HEK293T (cell line): ENCODE data around the gene MAD1L1.

Experiments
- CTCF ChIA-PET: fragments of 350-600 bp; formaldehyde crosslinking; extraction: SDS; loops from one replicate; lab custom pipeline; 2021; ENCODE audit warnings: antibody characterized with exemption, inconsistent platforms; lab: Yijun Ruan, JAX
- POLR2A ChIA-PET: fragments of 350-600 bp; formaldehyde crosslinking; extraction: SDS; loops from one replicate; lab custom pipeline; 2020; ENCODE audit warnings: antibody characterized with exemption, inconsistent platforms; lab: Yijun Ruan, JAX
- DNase-seq: peaks from one replicate; pipeline ENCODE4 v3.0.0; 2012; ENCODE audit warnings: mixed read lengths; ENCODE audit errors: extremely low spot score
- ARNT ChIP-seq: fragments of 450-650 bp; IDR thresholded peaks from 2 replicates; pipeline ENCODE4 v1.6.1; 2017; ENCODE audit warnings: mild to moderate bottlenecking
- BHLHE40 ChIP-seq: fragments of 450-650 bp; IDR thresholded peaks from 2 replicates; pipeline ENCODE4 v1.6.1; 2016; ENCODE audit warnings: mild to moderate bottlenecking, moderate library complexity, borderline replicate concordance
- CTBP1 ChIP-seq: fragments of 450-650 bp; IDR thresholded peaks from 2 replicates; pipeline ENCODE4 v1.6.1; 2016; ENCODE audit warnings: borderline replicate concordance
- ELF4 ChIP-seq: fragments of 450-650 bp; IDR thresholded peaks from 2 replicates; pipeline ENCODE4 v1.6.1; 2017; ENCODE audit warnings: antibody characterized with exemption
- FOXA1 ChIP-seq: fragments of 450-650 bp; IDR thresholded peaks from 2 replicates; pipeline ENCODE4 v1.6.1; 2016; ENCODE audit warnings: mild to moderate bottlenecking
- FOXK2 ChIP-seq: fragments of 450-650 bp; IDR thresholded peaks from 2 replicates; pipeline ENCODE4 v1.6.1; 2016; ENCODE audit warnings: mild to moderate bottlenecking
- FOXM1 ChIP-seq: fragments of 450-650 bp; IDR thresholded peaks from 2 replicates; pipeline ENCODE4 v1.6.1; 2017; ENCODE audit warnings: mild to moderate bottlenecking, borderline replicate concordance
- HDGF ChIP-seq: fragments of 450-650 bp; IDR thresholded peaks from 2 replicates; pipeline ENCODE4 v1.6.1; 2017; ENCODE audit warnings: antibody characterized with exemption, borderline replicate concordance
- L3MBTL2 ChIP-seq: fragments of 450-650 bp; conservative IDR thresholded peaks from 2 replicates; pipeline ENCODE4 v1.6.1; 2016; ENCODE audit warnings: mild to moderate bottlenecking
- LEF1 ChIP-seq: fragments of 450-650 bp; IDR thresholded peaks from 2 replicates; pipeline ENCODE4 v1.6.1; 2017; ENCODE audit warnings: mild to moderate bottlenecking, borderline replicate concordance
- NFRKB ChIP-seq: fragments of 450-650 bp; IDR thresholded peaks from 2 replicates; pipeline ENCODE4 v1.6.1; 2016; ENCODE audit warnings: mild to moderate bottlenecking, moderate library complexity
- SP1 ChIP-seq: fragments of 450-650 bp; IDR thresholded peaks from 2 replicates; pipeline ENCODE4 v1.6.1; 2017
- SUZ12 ChIP-seq: fragments of 450-650 bp; IDR thresholded peaks from 2 replicates; pipeline ENCODE4 v1.6.1; 2016; ENCODE audit warnings: mild to moderate bottlenecking
- TARDBP ChIP-seq: fragments of 450-650 bp; IDR thresholded peaks from 2 replicates; pipeline ENCODE4 v1.6.1; 2016
- ZNF384 ChIP-seq: fragments of 450-650 bp; IDR thresholded peaks from 2 replicates; pipeline ENCODE4 v1.6.1; 2016
- TF ChIP-seq, protein P1 (sequence below): fragments of 450-650 bp; IDR thresholded peaks from 2 replicates; pipeline ENCODE4 v1.6.1; 2016

MAD1L1 gene

GRCh38 chr7:2103071-2103898 lies 129.5 kb downstream of the MAD1L1 start:
- DNase-seq = no peak
- TF ChIP-seq SP1 (no peak), L3MBTL2 (no peak), NFRKB (no peak), LEF1 (no peak), CTBP1 (no peak), FOXM1 (no peak)
- TF ChIP-seq, protein P1, sequence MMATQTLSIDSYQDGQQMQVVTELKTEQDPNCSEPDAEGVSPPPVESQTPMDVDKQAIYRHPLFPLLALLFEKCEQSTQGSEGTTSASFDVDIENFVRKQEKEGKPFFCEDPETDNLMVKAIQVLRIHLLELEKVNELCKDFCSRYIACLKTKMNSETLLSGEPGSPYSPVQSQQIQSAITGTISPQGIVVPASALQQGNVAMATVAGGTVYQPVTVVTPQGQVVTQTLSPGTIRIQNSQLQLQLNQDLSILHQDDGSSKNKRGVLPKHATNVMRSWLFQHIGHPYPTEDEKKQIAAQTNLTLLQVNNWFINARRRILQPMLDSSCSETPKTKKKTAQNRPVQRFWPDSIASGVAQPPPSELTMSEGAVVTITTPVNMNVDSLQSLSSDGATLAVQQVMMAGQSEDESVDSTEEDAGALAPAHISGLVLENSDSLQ = no peak
- CTCF ChIA-PET = no interaction called here
- POLR2A ChIA-PET = no interaction called here

DNA sequence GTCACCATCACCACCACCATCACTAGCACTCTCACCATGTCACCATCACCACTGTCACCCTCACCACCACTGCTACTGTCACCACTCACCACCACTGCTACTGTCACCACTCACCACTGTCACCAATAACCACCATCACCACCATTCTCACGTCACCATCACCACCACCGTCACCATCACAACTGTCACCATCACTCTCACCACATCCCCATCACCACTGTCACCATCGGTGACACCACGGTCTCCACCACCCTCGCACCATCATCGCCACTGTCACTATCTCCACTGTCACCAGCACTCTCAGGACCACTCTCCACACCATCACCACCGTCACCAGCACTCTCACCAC lies 130.4 kb downstream of the MAD1L1 start:
- CTCF ChIA-PET = no interaction called here
- POLR2A ChIA-PET = no interaction called here
- DNase-seq = no peak
- TF ChIP-seq SUZ12 = no peak

DNA sequence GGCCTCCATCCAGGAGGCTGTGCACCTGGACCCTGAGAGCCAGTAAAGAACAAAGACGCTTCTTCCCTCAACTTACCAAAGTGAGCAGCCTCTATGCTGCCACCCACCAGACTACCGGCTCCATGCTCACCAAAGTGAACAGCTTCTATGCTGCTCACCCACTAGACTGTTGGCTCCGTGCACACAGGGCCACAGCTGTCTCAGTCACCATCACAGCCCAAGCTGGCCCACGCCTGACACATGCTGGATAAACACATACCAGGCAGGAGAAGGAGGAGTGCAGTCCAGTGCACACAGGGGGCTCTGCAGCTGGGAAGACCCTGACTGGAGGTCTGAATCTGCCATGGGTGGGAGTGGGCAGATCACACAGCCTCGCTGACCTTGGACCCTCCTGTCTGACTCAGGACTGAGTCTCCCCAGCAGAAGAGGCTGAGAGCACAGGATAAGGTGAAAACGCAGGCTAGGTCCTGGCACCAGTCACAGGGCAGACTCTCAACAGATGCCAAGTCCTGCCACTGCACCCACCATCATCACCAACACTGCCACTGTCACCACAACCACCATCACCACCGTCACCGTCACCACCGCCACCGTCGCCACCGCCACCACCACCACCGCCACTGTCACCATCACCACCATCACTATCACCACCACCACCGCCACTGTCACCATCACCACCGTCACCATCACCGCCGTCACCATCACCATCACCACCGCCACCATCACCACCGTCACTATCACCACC lies 130.9 kb downstream of the MAD1L1 start:
- TF ChIP-seq FOXK2 = no peak
- TF ChIP-seq TARDBP = no peak
- no peak for TF ChIP-seq L3MBTL2
- TF ChIP-seq ELF4 = no peak
- TF ChIP-seq CTBP1 = no peak
- no peak for TF ChIP-seq BHLHE40
- TF ChIP-seq, protein P1 = no peak
- TF ChIP-seq ZNF384 = no peak
- TF ChIP-seq ARNT = no peak
- TF ChIP-seq NFRKB = no peak
- TF ChIP-seq LEF1 = no peak
- no peak for TF ChIP-seq SP1
- TF ChIP-seq HDGF = no peak
- no peak for TF ChIP-seq FOXM1
- no peak for TF ChIP-seq FOXA1
- TF ChIP-seq SUZ12 = no peak
- CTCF ChIA-PET = no interaction called here
- no peak for DNase-seq
- POLR2A ChIA-PET = no interaction called here

GRCh38 chr7:2100278-2101208 lies 132.2 kb downstream of the MAD1L1 start:
- no peak for DNase-seq
- TF ChIP-seq, protein P1 = no peak
- no peak for TF ChIP-seq HDGF
- TF ChIP-seq FOXM1 = no peak
- no peak for TF ChIP-seq SUZ12
- no peak for TF ChIP-seq ZNF384
- TF ChIP-seq ELF4 = no peak
- POLR2A ChIA-PET = no interaction called here
- CTCF ChIA-PET = no interaction called here

DNA sequence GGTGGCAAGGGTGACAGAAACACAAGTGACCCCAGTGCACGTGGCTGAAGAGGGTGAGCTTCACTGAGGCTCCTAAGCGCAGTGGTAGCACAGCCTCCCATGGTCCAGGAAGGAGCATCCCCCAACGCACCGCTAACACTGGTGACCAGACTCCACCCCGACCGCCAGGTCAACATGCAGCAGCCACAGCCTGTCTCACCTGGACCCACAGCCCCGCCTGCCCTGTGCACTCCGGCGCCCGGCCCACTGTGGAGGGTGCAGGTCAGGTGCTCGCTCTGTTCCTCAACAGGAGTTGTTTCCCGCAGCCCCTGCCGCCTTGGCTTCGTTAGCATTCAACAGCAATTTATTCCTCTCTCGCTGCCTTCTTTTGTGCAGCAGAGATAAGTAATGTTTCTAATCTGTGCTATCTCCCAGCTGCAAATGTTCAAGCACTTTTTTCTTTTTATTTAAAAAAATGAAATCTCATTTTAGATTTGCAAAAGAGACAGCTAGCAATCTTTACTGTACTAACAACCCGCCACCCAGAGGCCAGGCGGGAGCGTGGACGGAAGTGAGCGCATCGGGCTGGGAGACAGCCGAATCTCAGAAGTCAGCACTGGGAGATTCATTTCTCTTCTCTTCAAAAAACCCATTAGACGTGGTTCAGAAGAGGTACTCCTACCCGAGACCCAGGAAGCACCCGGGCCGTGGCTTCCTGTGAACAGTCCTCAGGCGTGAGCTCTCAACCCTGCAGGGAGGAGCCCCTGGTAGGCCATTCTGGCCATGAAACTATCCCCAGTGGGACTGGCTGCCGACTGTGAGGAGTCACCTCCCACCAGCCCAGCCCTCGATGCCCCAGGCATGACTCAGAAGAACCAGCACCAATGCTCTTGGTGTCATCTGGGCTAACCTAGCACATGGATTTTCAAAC lies 133.4 kb downstream of the MAD1L1 start:
- TF ChIP-seq FOXA1 (no peak), SUZ12 (no peak), CTBP1 (no peak), ARNT (no peak), TARDBP (no peak), ELF4 (no peak), FOXK2 (no peak), SP1 (no peak), BHLHE40 (no peak), HDGF (no peak), L3MBTL2 (no peak), ZNF384 (no peak), FOXM1 (no peak), LEF1 (no peak)
- TF ChIP-seq, protein P1 = no peak
- POLR2A ChIA-PET = no interaction called here
- CTCF ChIA-PET = no interaction called here
- no peak for DNase-seq
